DOHH2 (cell line): ENCODE data around the gene SIGLEC15.

Experiments
- CTCF ChIP-seq: fragments of 200-600 bp; sonication (generic); IDR thresholded peaks from one replicate; pipeline ENCODE4 v1.5.1; 2014; ENCODE audit warnings: antibody characterized with exemption, mild to moderate bottlenecking, low read depth, low read length; ENCODE audit not compliant: poor library complexity, severe bottlenecking
- EZH2phosphoT487 ChIP-seq: fragments of 200-600 bp; sonication (generic); IDR thresholded peaks from 2 replicates; pipeline ENCODE4 v1.6.1; 2017; ENCODE audit warnings: borderline replicate concordance, mild to moderate bottlenecking, antibody characterized with exemption, low read length, moderate library complexity, mixed read lengths

GRCh38 chr18:45877403-45877802, 51.9 kb downstream of the SIGLEC15 start:
- TF ChIP-seq CTCF (no peak), EZH2phosphoT487 (no peak)
